ENCODE measurements around the gene KCNE4. TPM values are rescaled to one million over a fixed set of nuclear protein-coding genes. Genes with fewer than 3 reads are reported as not detected.

KCNE4 gene
- total and polyA plus RNA-seq, 2 experiments from 2014 or later, result not detected

- TF ChIP-seq, protein P1, sequence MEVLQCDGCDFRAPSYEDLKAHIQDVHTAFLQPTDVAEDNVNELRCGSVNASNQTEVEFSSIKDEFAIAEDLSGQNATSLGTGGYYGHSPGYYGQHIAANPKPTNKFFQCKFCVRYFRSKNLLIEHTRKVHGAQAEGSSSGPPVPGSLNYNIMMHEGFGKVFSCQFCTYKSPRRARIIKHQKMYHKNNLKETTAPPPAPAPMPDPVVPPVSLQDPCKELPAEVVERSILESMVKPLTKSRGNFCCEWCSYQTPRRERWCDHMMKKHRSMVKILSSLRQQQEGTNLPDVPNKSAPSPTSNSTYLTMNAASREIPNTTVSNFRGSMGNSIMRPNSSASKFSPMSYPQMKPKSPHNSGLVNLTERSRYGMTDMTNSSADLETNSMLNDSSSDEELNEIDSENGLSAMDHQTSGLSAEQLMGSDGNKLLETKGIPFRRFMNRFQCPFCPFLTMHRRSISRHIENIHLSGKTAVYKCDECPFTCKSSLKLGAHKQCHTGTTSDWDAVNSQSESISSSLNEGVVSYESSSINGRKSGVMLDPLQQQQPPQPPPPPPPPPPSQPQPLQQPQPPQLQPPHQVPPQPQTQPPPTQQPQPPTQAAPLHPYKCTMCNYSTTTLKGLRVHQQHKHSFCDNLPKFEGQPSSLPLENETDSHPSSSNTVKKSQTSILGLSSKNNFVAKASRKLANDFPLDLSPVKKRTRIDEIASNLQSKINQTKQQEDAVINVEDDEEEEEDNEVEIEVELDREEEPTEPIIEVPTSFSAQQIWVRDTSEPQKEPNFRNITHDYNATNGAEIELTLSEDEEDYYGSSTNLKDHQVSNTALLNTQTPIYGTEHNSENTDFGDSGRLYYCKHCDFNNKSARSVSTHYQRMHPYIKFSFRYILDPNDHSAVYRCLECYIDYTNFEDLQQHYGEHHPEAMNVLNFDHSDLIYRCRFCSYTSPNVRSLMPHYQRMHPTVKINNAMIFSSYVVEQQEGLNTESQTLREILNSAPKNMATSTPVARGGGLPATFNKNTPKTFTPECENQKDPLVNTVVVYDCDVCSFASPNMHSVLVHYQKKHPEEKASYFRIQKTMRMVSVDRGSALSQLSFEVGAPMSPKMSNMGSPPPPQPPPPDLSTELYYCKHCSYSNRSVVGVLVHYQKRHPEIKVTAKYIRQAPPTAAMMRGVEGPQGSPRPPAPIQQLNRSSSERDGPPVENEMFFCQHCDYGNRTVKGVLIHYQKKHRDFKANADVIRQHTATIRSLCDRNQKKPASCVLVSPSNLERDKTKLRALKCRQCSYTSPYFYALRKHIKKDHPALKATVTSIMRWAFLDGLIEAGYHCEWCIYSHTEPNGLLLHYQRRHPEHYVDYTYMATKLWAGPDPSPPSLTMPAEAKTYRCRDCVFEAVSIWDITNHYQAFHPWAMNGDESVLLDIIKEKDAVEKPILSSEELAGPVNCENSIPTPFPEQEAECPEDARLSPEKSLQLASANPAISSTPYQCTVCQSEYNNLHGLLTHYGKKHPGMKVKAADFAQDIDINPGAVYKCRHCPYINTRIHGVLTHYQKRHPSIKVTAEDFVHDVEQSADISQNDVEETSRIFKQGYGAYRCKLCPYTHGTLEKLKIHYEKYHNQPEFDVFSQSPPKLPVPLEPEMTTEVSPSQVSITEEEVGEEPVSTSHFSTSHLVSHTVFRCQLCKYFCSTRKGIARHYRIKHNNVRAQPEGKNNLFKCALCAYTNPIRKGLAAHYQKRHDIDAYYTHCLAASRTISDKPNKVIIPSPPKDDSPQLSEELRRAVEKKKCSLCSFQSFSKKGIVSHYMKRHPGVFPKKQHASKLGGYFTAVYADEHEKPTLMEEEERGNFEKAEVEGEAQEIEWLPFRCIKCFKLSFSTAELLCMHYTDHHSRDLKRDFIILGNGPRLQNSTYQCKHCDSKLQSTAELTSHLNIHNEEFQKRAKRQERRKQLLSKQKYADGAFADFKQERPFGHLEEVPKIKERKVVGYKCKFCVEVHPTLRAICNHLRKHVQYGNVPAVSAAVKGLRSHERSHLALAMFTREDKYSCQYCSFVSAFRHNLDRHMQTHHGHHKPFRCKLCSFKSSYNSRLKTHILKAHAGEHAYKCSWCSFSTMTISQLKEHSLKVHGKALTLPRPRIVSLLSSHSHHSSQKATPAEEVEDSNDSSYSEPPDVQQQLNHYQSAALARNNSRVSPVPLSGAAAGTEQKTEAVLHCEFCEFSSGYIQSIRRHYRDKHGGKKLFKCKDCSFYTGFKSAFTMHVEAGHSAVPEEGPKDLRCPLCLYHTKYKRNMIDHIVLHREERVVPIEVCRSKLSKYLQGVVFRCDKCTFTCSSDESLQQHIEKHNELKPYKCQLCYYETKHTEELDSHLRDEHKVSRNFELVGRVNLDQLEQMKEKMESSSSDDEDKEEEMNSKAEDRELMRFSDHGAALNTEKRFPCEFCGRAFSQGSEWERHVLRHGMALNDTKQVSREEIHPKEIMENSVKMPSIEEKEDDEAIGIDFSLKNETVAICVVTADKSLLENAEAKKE (CRISPR knock-in tag; IDR thresholded peaks at IDR 0.05), result no peak
- TF ChIP-seq EZH2phosphoT487 (IDR thresholded peaks at IDR 0.05; ENCODE audit: unreplicated experiment) (no peak), ZNF331 (CRISPR knock-in tag; IDR thresholded peaks at IDR 0.05; ENCODE audit: low read depth) (no peak)
- TF ChIP-seq, protein P2, sequence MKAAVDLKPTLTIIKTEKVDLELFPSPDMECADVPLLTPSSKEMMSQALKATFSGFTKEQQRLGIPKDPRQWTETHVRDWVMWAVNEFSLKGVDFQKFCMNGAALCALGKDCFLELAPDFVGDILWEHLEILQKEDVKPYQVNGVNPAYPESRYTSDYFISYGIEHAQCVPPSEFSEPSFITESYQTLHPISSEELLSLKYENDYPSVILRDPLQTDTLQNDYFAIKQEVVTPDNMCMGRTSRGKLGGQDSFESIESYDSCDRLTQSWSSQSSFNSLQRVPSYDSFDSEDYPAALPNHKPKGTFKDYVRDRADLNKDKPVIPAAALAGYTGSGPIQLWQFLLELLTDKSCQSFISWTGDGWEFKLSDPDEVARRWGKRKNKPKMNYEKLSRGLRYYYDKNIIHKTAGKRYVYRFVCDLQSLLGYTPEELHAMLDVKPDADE (IDR thresholded peaks at IDR 0.05), result no peak
Observed at GRCh38 chr2:223055836-223056235, 3.8 kb downstream of the KCNE4 start (continued).

DNA sequence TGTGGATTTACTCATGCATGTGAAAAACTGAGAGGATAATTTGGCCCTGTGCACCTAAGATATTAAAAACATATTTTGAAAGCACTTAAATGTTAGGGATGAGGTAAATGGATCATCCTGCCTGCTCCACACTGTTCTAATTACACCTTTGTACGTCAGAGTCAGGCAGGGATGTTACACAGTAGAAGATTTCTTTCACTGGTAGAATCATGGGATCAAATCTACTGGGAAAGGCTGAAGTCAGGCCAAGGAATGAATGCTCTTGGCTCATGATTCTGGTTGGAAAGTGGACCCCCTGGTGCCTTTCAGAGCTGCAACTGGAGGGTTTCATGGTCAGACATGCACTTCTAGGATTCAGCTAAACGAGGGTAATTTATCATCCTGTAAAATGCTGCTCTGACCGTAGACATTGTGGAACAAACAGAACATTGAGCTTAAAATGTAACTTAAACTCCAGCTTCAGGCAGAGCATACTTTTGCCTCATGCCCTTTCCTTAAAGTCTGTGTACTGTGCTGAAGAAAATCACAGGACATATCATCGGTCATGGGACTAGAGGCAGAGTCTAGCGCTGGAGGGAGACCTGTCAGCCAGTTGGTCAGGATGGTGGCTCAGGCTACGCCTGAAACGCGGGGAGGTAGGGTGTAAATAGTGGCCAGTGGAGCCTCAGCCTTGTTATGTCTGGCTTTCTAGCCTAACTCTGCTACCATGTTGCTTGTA, 4.9 kb downstream of the KCNE4 start:
- Histone ChIP-seq H2AFZ (0 out of 2 replicates have a peak overlapping the region, but pooled peaks have one; percentile 18), H3K79me2 (replicated peaks; ENCODE audit: insufficient read depth) (no peaks in the 10 kb centered on the region), H4K20me1 (replicated peaks; ENCODE audit: insufficient read depth) (no peaks in the 10 kb centered on the region), H3K9me2 (ENCODE audit: insufficient read depth) (no peaks in the 10 kb centered on the region; the same call in 1 of the 2 replicates), H3K4me3 (no peak overlapping the region), H3K4me1 (ENCODE audit: insufficient read depth) (peaks cover 4% of the 10 kb centered on the region), H3K4me2 (no peak overlapping the region), H3K36me3 (ENCODE audit: insufficient read depth) (no peaks in the 10 kb centered on the region), H3K27me3 (ENCODE audit: insufficient read depth) (no peaks in the 10 kb centered on the region), H3F3A (replicated peaks; ENCODE audit: low read depth) (no peaks in the 10 kb centered on the region), H3K27ac (ENCODE audit: low read depth) (no peak overlapping the region)
- Mint-ChIP-seq H3K4me3 (no peak overlapping the region), H3K4me1 (peaks cover 20% of the 10 kb centered on the region), H3K27me3 (ENCODE audit: insufficient read depth, low read depth, poor library complexity) (peaks cover 3% of the 10 kb centered on the region), H3K27ac (no peak overlapping the region), H3K9me3 (no peaks in the 10 kb centered on the region; the same call in 1 of the 3 replicates), H3K36me3 (ENCODE audit: low read depth) (no peaks in the 10 kb centered on the region)
- no peak for ATAC-seq
- no peak for DNase-seq (ENCODE audit: low spot score)
- no peak for TF ChIP-seq ZNF114 (CRISPR knock-in tag; IDR thresholded peaks at IDR 0.05)
- no peak for TF ChIP-seq JUNB (IDR thresholded peaks at IDR 0.05; ENCODE audit: unreplicated experiment)
- TF ChIP-seq, protein P3, sequence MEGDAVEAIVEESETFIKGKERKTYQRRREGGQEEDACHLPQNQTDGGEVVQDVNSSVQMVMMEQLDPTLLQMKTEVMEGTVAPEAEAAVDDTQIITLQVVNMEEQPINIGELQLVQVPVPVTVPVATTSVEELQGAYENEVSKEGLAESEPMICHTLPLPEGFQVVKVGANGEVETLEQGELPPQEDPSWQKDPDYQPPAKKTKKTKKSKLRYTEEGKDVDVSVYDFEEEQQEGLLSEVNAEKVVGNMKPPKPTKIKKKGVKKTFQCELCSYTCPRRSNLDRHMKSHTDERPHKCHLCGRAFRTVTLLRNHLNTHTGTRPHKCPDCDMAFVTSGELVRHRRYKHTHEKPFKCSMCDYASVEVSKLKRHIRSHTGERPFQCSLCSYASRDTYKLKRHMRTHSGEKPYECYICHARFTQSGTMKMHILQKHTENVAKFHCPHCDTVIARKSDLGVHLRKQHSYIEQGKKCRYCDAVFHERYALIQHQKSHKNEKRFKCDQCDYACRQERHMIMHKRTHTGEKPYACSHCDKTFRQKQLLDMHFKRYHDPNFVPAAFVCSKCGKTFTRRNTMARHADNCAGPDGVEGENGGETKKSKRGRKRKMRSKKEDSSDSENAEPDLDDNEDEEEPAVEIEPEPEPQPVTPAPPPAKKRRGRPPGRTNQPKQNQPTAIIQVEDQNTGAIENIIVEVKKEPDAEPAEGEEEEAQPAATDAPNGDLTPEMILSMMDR (conservative IDR thresholded peaks at IDR 0.05; ENCODE audit: low read depth in 2 of 2), result no peak

Measured in GM23338 (cell line).